ENCODE measurements around the gene LEF1.
"Not testable (repeated sequence)": the region's sequence is repeated elsewhere in the genome, so short reads cannot be mapped to it uniquely, and the experiment has no call there.

LEF1 gene

DNA sequence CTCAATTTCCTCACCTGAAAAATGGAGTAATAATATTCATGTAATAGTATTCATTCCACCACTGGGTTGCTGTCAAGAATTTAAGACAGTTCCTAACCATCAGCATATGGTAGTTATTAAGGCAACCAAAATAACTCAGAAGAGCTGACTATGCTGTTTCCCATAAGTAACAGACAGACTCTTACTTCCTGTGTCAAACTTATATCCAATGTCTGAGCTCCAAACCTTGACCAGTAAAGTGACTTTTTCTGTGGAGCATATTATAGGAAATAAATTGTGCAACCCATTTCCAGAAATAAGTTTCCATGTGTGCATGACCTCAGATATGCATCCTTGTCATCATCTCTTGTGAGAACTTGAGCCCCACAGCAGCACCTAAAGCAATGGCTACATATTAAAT lies 100.3 kb downstream of the LEF1 start:
- no peak for DNase-seq
- TF ChIP-seq POLR2A (IDR thresholded peaks at IDR 0.05; ENCODE audit: low read length) (no peak), GATA1 (IDR thresholded peaks at IDR 0.05; ENCODE audit: low read depth, low read length) (no peak)

DNA sequence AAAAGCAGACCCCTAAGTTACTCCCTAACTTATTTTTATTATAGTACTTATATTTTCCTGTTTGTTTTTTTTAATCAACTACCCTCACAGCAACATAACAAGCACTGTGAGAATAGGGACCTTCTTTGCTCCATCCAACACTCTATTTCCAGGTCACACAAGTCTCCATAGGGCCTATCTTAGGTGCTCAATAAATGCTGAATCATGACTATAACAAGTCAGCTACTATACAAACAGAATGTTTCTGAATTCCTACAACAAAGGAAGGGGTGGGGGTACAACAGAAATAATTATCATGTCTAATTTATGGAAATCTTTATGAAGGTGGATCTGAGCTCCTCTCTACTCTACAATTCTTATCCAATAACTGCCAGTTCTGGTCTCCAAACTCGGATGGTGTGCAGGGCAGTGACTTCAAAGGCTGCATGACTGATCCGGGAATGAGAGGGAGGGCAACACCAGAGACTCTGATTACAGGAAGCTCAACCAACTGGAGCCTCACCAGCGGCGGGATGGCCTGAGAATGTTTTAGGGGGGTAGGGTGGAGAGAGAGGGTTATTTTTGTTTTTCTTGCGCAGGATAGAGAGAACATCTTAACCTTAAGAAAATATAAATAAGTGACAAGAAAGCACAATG lies 107.9 kb downstream of the LEF1 start:
- TF ChIP-seq GATA1 (IDR thresholded peaks at IDR 0.05; ENCODE audit: low read depth, low read length) (no peak), POLR2A (IDR thresholded peaks at IDR 0.05; ENCODE audit: low read length) (no peak)
- DNase-seq: no peak

DNA sequence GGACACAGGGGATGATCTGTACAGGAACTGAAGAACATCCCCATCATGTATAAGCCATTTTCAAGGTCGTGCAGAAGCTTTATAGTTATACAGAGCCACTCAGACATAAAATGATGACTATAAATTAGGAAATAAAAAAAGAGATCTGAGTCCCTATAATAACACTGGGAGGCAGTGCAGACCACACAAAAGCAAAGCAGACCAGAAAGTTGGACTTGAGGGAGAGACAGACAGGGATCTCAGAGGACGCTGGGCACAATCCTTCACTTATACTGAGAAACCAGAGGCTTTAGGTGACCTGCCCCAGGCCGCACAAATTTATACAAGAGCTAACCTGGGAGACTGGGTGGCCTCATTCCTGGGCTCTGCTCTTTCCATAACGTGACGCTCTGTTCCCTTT lies 108.6 kb downstream of the LEF1 start:
- peak; percentile 33 for DNase-seq
- TF ChIP-seq POLR2A (IDR thresholded peaks at IDR 0.05; ENCODE audit: low read length) (no peak), GATA1 (IDR thresholded peaks at IDR 0.05; ENCODE audit: low read depth, low read length) (no peak)

DNA sequence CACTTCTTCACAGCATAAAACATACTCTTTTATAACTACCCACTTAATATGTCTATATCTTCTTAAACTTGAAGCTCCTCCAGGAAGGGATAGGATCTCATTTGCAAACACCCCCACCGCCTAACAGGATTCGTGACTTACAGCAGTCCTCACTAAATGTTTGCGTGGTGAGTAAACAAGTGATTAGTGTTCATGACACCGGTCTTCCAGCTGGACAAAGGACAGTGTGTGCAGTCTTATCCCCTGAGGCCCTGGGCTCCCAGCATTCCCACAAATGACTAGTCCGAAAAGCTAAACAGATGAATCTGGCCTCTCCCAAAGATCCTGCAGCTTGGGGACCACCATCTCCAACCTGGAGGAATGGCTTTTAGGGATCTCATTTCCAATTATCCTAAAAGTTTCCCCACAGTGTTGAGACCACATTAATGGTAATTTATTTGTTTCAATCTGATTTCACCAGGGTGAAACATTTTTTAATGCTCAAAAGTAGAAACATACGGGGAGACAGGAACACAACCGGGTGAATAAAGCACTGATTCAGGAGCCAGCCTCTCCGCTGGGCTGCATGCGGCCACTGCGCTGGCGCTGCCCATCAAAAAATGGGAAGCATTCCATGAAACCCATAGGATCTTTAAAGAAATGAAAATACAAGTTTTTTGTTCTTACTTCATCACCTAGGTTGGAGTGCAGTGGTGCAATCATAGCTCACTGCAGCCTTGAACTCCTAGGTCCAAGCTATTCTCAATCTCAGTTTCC lies 109.9 kb downstream of the LEF1 start:
- TF ChIP-seq POLR2A (IDR thresholded peaks at IDR 0.05; ENCODE audit: low read length) (no peak), GATA1 (IDR thresholded peaks at IDR 0.05; ENCODE audit: low read depth, low read length) (no peak)
- no peak for DNase-seq

DNA sequence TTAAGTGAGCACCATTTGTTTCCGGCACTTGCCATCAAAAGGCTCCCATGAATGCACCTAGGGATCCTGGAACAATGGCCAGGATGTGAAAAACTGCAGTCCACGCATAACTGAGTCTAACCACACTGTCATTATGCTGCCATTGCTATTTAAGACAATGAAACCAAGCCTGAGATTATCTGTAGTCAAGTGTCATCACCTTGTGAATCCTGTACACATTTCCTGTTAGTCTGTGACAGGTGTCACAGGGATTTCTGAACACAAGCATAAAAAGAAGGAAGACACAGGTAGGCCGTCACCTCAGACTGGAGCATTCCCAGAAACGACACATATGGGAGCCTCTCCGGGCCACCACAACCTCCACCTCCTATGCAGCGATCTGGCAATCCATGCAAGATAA lies 112.3 kb downstream of the LEF1 start:
- TF ChIP-seq GATA1 (IDR thresholded peaks at IDR 0.05; ENCODE audit: low read depth, low read length) (no peak), POLR2A (IDR thresholded peaks at IDR 0.05; ENCODE audit: low read length) (no peak)
- no peak for DNase-seq

DNA sequence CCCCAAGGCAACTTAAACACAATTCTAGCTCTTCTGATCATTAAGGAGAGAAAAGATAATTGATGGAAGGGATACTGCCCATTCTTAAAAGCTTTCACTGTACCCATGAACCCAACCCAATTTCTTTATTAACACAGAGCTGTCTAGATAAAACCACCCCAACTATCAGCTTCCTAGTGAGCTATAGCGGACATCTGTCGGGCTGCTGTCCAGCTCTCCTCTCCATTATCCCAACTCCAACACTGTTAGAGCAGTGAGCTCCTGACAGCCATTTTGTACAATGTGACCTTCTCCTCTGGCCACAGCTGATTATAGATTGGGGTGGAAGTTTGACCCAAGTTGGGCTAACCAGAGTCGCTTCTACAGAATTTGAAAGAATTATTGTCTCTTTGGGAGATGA lies 112.9 kb downstream of the LEF1 start:
- no peak for DNase-seq
- no peak for TF ChIP-seq POLR2A (IDR thresholded peaks at IDR 0.05; ENCODE audit: low read length)
- TF ChIP-seq GATA1 (IDR thresholded peaks at IDR 0.05; ENCODE audit: low read depth, low read length): no peak

DNA sequence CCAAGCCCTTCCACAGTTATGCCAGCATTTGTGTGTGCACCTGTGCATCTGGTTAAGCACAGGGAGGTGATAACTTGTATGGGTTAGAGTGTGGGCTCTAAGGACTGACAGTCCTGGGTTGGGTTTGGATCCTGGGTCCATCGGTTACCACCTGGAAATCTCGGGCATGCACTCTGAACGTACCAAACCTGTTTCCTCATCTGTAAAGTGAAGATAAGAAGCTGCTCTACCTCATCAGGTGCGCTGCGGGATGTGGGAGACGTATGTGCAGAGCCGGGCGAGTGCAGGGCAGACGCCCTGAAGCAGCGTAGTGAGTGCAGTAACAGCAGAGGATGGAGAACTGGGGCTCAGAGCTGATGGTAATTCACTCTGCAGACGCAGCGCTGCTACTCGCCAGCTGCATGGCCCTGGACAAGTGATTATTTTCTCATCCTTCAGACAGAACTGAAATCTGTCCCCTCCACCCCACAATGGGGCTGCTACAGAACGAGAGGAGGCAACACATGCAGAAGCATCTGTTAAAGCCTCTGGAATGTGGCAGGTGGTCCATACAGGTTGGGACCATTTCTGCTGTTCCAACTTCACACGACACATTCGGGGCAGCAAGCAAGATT lies 114.6 kb downstream of the LEF1 start:
- no peak for TF ChIP-seq POLR2A (IDR thresholded peaks at IDR 0.05; ENCODE audit: low read length)
- TF ChIP-seq GATA1 (IDR thresholded peaks at IDR 0.05; ENCODE audit: low read depth, low read length): no peak
- no peak for DNase-seq

DNA sequence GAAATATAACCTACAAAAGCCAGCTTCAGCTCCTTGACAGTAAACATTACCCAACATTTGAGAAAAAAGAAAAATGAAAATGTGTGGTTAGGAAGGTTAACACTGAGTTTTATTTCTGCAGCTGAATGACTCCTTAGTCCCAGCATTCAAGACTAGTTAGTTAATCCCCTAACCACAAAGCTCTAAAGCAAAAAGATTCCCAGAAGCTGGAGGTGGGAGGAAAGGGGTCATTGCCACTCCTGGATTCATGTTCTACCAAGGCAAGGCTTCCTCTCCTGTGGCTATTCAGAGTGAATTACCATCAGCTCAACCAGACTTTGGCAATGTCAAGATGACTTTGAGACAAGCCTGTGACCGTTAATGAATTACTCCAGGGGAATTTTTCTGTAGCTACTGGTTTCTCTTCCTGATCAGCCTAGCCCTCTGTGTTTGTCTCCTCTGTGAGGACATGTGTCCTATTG lies 115.5 kb downstream of the LEF1 start:
- no peak for DNase-seq
- TF ChIP-seq GATA1 (IDR thresholded peaks at IDR 0.05; ENCODE audit: low read depth, low read length) (no peak), POLR2A (IDR thresholded peaks at IDR 0.05; ENCODE audit: low read length) (no peak)

DNA sequence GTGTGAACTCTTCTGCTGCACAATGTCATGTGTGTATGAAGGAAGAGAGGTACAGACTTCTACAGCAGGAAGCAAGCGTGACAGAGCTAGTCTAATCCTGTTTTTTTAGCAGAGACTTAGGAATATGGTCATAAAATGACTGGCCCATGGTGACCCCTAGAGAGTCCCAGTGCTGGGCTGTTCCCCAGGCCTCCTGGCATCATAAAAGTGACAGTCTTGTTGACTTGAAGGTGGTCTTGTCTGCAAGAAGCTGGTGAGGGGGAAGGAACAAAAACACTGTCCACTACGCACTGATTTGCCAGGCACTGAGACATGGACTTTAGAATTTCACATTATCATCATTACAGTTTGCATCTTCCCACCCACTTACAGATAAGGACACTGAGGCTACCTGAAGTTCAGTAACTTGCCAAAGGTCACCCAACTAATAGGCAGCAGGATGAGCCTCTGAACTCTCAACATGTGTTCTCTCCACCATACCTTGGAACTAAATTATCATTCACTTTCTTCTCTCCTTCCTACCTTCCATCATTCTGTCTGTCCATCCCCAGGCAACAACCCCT lies 116.1 kb downstream of the LEF1 start:
- DNase-seq: no peak
- TF ChIP-seq POLR2A (IDR thresholded peaks at IDR 0.05; ENCODE audit: low read length): no peak
- TF ChIP-seq GATA1 (IDR thresholded peaks at IDR 0.05; ENCODE audit: low read depth, low read length): no peak

DNA sequence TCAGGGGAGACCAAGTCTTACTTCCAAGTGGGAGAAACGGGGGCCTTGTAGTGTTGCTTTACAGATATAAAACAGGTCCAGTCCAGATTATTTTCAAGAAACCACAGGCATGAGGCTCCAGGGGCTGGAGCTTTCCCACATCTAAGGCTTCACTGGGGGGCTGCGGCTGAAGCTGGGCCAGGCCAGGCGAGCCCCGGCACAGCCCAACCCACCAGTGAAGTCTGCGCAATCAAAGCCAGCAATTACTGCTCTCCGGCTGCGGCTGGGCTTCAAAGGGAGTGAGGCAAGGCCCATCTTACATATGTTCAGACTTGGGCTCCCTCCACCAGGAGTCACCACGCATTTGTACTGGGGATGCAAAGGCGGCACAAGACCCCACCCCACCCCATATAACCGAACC lies 117.4 kb downstream of the LEF1 start:
- TF ChIP-seq POLR2A (IDR thresholded peaks at IDR 0.05; ENCODE audit: low read length) (no peak), GATA1 (IDR thresholded peaks at IDR 0.05; ENCODE audit: low read depth, low read length) (no peak)
- DNase-seq: no peak

DNA sequence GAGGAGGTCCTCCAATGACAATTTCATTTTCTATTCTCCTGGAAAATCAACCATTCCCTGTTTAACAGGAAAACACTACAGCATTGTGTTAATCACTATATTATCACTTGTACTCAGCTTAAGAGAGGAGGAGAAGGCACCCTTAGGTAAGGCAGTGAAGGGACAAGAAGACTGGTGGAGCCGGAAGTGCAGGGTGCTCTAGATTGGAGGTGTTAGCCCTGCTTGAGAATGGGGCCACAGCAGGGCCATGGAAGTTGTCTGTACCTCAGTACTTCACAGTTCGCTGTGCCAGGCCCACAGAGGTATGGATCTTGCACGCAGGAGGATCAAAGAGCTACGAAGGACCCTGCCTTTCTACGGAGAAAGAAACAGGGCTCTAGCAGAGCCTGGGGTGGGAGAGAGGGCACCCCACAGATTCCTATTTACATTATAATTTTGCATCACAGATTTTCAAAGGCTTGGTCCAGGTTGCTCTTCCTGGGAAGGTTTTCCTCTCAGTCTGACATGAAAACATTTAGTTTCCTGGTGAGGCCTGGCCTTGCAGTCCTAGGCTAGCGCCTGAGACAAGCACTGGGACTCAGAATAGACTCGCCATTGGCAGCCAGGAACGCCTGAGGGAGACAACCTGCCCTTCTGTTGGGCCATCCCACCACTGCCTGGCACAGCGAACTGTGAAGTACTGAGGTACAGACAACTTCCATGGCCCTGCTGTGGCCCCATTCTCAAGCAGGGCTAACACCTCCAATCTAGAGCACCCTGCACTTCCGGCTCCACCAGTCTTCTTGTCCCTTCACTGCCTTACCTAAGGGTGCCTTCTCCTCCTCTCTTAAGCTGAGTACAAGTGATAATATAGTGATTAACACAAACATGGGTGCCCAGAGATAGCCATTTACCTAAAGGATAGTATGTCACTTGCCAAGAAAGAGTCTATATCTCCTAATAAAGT lies 118.3 kb downstream of the LEF1 start:
- not testable (repeated sequence) for DNase-seq

DNA sequence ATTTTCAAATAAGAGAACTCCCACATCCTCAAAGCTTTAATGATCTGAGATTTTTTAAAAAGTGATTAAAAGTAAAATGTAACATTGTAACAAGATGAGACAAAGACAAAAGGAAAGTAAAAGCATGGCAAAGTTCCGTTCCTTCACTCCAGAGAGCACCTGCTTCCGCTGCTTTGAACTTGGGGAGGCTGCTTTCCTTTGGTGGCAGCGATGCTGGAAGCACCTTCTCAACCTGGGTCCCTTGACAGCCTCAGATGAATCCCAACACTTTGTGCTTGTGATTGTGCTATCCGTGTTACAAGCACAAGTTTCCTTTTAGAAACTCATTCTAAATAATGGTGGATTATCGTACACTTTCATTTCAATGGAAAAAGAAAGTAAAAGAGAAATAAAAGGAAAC lies 119.3 kb downstream of the LEF1 start:
- no peak for DNase-seq
- TF ChIP-seq GATA1 (IDR thresholded peaks at IDR 0.05; ENCODE audit: low read depth, low read length) (no peak), POLR2A (IDR thresholded peaks at IDR 0.05; ENCODE audit: low read length) (no peak)

DNA sequence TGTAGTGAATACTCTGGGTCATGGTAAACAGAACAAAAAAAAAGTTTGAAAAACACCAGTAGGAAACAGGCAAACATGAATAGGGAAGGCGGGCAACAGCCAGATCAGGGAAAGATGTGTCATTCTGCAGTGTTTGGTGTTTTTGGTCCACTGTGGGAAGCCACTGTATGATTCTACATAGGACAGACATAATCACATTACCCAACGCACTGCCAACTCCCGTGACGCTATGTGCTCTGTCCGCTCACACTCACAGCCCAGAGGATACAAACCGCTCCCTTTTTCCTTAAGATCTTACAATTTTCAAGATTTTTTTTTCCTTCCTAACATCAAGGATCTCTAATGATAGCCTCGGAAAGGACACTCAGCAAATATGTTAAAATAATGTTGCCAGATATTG lies 119.7 kb downstream of the LEF1 start:
- no peak for DNase-seq
- TF ChIP-seq POLR2A (IDR thresholded peaks at IDR 0.05; ENCODE audit: low read length): no peak
- TF ChIP-seq GATA1 (IDR thresholded peaks at IDR 0.05; ENCODE audit: low read depth, low read length): no peak
